Keratinocyte (primary cell): ENCODE measurements around the gene SELENOO.

Experiments
- EZH2 ChIP-seq: IDR thresholded peaks from one replicate; pipeline ENCODE4 v1.6.1; 2012; ENCODE audit warnings: inconsistent platforms, mild to moderate bottlenecking, low read length, moderate library complexity
- TF ChIP-seq, protein P1 (sequence below), 3 experiments: IDR thresholded peaks in 1 of 3; conservative IDR thresholded peaks in 1 of 3; optimal IDR thresholded peaks in 1 of 3; 2 replicates in 2 of 3; 3 replicates in 1 of 3; pipeline versions ENCODE3 to v1.5.1; 2011; ENCODE audit warnings: low read length in 3 of 3, mild to moderate bottlenecking in 3 of 3, moderate library complexity in 2 of 3, control low read depth in 1 of 3, inconsistent platforms in 1 of 3; ENCODE audit not compliant: insufficient read depth in 2 of 3; ENCODE audit errors: extremely low read depth in 1 of 3

DNA sequence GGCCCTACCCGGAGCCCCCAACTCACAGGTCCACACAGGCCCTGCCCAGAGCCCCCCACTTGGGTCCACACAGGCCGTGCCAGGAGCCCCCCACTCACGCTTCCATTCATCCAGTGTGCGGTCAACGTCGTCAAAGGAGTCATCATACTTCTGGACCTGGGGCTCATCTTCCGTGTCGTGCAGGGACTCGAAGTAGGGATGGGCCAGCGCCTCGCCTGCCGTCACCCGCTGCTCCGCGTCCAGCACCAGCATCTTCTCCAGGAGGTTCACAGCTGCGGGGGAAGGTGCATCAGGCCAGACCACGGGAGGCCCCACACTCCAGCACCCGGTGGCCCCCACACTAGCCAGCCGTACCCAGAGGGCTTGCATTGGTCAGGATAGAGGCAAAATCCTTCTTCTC, 54.3 kb downstream of the SELENOO start:
- TF ChIP-seq, protein P1, sequence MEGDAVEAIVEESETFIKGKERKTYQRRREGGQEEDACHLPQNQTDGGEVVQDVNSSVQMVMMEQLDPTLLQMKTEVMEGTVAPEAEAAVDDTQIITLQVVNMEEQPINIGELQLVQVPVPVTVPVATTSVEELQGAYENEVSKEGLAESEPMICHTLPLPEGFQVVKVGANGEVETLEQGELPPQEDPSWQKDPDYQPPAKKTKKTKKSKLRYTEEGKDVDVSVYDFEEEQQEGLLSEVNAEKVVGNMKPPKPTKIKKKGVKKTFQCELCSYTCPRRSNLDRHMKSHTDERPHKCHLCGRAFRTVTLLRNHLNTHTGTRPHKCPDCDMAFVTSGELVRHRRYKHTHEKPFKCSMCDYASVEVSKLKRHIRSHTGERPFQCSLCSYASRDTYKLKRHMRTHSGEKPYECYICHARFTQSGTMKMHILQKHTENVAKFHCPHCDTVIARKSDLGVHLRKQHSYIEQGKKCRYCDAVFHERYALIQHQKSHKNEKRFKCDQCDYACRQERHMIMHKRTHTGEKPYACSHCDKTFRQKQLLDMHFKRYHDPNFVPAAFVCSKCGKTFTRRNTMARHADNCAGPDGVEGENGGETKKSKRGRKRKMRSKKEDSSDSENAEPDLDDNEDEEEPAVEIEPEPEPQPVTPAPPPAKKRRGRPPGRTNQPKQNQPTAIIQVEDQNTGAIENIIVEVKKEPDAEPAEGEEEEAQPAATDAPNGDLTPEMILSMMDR (optimal IDR thresholded peaks at IDR 0.05 in 1 of 3, IDR thresholded peaks at IDR 0.05 in 1 of 3, conservative IDR thresholded peaks at IDR 0.05 in 1 of 3; ENCODE audit: extremely low read depth in 1 of 3, insufficient read depth in 2 of 3, low read length in 3 of 3): no peak
- no peak for TF ChIP-seq EZH2
